Sigmoid colon (tissue), 4 donors: ENCODE data around the gene ASAP3.

Experiments used
- POLR2A ChIP-seq, 2 donors: fragments of 450-650 bp; IDR thresholded peaks; one replicate each; pipeline ENCODE4 v1.6.1; 2016; ENCODE audit warnings: antibody characterized with exemption in 2 of 2, mild to moderate bottlenecking in 2 of 2, moderate library complexity in 2 of 2
- POLR2AphosphoS5 ChIP-seq, 4 donors: sonication (generic); formaldehyde crosslinking; IDR thresholded peaks; one replicate each; pipeline ENCODE4 v1.6.1; 2017; ENCODE audit warnings: antibody characterized with exemption in 4 of 4
- TF ChIP-seq, protein P1 (sequence below), 4 experiments: fragments of 450-650 bp in 3 of 4; fragments of 200-600 bp in 1 of 4; IDR thresholded peaks; one replicate each; pipeline ENCODE4 v1.5.1; 2016 to 2019; ENCODE audit warnings: antibody characterized with exemption in 4 of 4, mild to moderate bottlenecking in 3 of 4, moderate library complexity in 2 of 4

DNA sequence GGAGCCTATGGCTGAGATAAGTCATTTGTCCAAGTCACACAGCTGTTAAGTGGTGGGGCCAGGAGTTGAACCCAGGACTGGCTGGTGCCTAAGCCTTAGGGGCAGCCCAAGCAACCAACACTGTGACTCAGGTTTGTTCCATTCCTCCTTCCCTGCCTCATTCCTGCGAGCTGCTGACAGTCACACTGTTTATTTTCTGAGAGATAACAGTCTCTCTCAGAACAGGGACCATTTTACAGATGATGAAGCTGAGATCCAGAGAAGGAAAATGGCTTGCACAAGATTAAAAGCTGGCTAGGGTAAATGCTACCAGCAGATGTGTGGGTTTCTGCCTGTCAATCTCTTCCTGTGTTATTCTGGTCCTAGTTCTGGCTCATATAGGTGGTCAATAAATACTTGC lies 35.1 kb downstream of the ASAP3 start:
- TF ChIP-seq POLR2AphosphoS5 (IDR thresholded peaks at IDR 0.05) (no peak), POLR2A (IDR thresholded peaks at IDR 0.05) (no peak)
- TF ChIP-seq, protein P1, sequence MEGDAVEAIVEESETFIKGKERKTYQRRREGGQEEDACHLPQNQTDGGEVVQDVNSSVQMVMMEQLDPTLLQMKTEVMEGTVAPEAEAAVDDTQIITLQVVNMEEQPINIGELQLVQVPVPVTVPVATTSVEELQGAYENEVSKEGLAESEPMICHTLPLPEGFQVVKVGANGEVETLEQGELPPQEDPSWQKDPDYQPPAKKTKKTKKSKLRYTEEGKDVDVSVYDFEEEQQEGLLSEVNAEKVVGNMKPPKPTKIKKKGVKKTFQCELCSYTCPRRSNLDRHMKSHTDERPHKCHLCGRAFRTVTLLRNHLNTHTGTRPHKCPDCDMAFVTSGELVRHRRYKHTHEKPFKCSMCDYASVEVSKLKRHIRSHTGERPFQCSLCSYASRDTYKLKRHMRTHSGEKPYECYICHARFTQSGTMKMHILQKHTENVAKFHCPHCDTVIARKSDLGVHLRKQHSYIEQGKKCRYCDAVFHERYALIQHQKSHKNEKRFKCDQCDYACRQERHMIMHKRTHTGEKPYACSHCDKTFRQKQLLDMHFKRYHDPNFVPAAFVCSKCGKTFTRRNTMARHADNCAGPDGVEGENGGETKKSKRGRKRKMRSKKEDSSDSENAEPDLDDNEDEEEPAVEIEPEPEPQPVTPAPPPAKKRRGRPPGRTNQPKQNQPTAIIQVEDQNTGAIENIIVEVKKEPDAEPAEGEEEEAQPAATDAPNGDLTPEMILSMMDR (IDR thresholded peaks at IDR 0.05) = no peak
